GM12878 (cell line): ENCODE results near the gene LRBA. TPM values are rescaled to one million over a fixed set of nuclear protein-coding genes. Genes with fewer than 3 reads are reported as not detected.

Source experiments
- ATAC-seq: fragments of 200-7000 bp; cut with Tn5 transposase; 3 replicates; pipeline ENCODE4 v1.9.1; 2020; ENCODE audit warnings: mild to moderate bottlenecking, moderate library complexity
- BruUV-seq: library from RNA; stranded (reverse); fragments of 400-500 nt; replicated peaks from 2 replicates; lab custom pipeline; 2021; lab: Mats Ljungman, UMichigan
- CTCF ChIA-PET: fragments of 300-600 bp; sonication (Branson Sonifier 250); formaldehyde crosslinking; extraction: SDS; loops from one replicate; lab custom pipeline; 2021; ENCODE audit warnings: inconsistent platforms; lab: Yijun Ruan, JAX
- POLR2A ChIA-PET: fragments of 350-600 bp; formaldehyde crosslinking; extraction: SDS; loops from one replicate; lab custom pipeline; 2021; ENCODE audit warnings: inconsistent platforms; lab: Charles Lee
- RAD21 ChIA-PET: fragments of 300-600 bp; sonication (Branson Sonifier 250); formaldehyde crosslinking; loops from one replicate; lab custom pipeline; 2023; ENCODE audit warnings: antibody characterized with exemption; ENCODE audit not compliant: unreplicated experiment; lab: Charles Lee
- SMC1A ChIA-PET: fragments of 300-600 bp; sonication (Branson Sonifier 250); formaldehyde crosslinking; loops from one replicate; lab custom pipeline; 2023; ENCODE audit not compliant: unreplicated experiment, uncharacterized antibody; lab: Charles Lee
- DNase-seq: peaks from one replicate; pipeline ENCODE4 v3.0.0-alpha.2; 2011; ENCODE audit warnings: low read depth, low spot score
- FAIRE-seq: peaks from 3 replicates; lab custom pipeline; 2011; peaks lifted over from hg19 to GRCh38; lab: Jason Lieb, UNC
- H2AFZ ChIP-seq: 2 replicates; pipeline ENCODE4 v1.6.0; 2011; ENCODE audit warnings: low read depth, low read length, control low read depth; ENCODE audit not compliant: control insufficient read depth
- H3K27ac ChIP-seq: 2 replicates; pipeline ENCODE4 v1.5.1; 2011; ENCODE audit warnings: control low read depth; ENCODE audit not compliant: control insufficient read depth, insufficient read depth
- H3K27me3 ChIP-seq, 2 experiments: replicated peaks in 1 of 2; 2 replicates each; pipeline versions ENCODE4 v1.6.0 to v1.6.1; 2011; ENCODE audit warnings: low read length in 1 of 2; ENCODE audit not compliant: control insufficient read depth in 2 of 2, insufficient read depth in 2 of 2
- H3K36me3 ChIP-seq, 2 experiments: 2 replicates each; pipeline ENCODE4 v1.5.1; 2011; ENCODE audit warnings: low read length in 1 of 2; ENCODE audit not compliant: control insufficient read depth in 2 of 2, insufficient read depth in 2 of 2
- H3K4me1 ChIP-seq: 2 replicates; pipeline ENCODE4 v1.6.1; 2011; ENCODE audit warnings: mild to moderate bottlenecking, low read length, moderate library complexity, mixed read lengths; ENCODE audit not compliant: control insufficient read depth, insufficient read depth
- H3K4me2 ChIP-seq: 2 replicates; pipeline ENCODE4 v1.6.0; 2011; ENCODE audit warnings: control low read depth; ENCODE audit not compliant: control insufficient read depth, insufficient read depth
- H3K4me3 ChIP-seq: fragments of 200-600 bp; sonication (generic); 2 replicates; pipeline ENCODE4 v1.5.1; 2016
- H3K79me2 ChIP-seq: 2 replicates; pipeline ENCODE4 v1.6.0; 2011; ENCODE audit warnings: low read length; ENCODE audit not compliant: control insufficient read depth, insufficient read depth
- H3K9ac ChIP-seq: 2 replicates; pipeline ENCODE4 v1.8.0; 2011; ENCODE audit warnings: low read length, control low read depth, mixed read lengths; ENCODE audit not compliant: control insufficient read depth, insufficient read depth
- H3K9me3 ChIP-seq: replicated peaks from 3 replicates; pipeline ENCODE4 v1.5.1; 2011; ENCODE audit warnings: mild to moderate bottlenecking, low read length; ENCODE audit not compliant: control insufficient read depth, insufficient read depth
- H4K20me1 ChIP-seq: 2 replicates; pipeline ENCODE4 v1.6.0; 2011; ENCODE audit not compliant: control insufficient read depth, insufficient read depth
- BHLHE40 ChIP-seq, 2 experiments: fragments of 450-650 bp in 1 of 2; IDR thresholded peaks; 2 replicates each; pipeline ENCODE4 v1.6.1; 2011 to 2017; ENCODE audit warnings: low read depth in 2 of 2, borderline replicate concordance in 1 of 2, improper control_type of control experiment in 1 of 2, low read length in 1 of 2, mild to moderate bottlenecking in 1 of 2
- BMI1 ChIP-seq: fragments of 450-650 bp; IDR thresholded peaks from 2 replicates; pipeline ENCODE4 v1.6.1; 2016; ENCODE audit warnings: mild to moderate bottlenecking, moderate library complexity, borderline replicate concordance
- CBX3 ChIP-seq: fragments of 200-600 bp; sonication (generic); IDR thresholded peaks from 2 replicates; pipeline ENCODE4 v1.6.1; 2016; ENCODE audit warnings: low read depth, borderline replicate concordance
- ESRRA ChIP-seq: IDR thresholded peaks from 2 replicates; pipeline ENCODE4 v1.6.1; 2012; ENCODE audit warnings: mild to moderate bottlenecking, low read length, improper control_type of control experiment
- IKZF2 ChIP-seq, 2 experiments: fragments of 450-650 bp; IDR thresholded peaks; 2 replicates each; pipeline ENCODE4 v1.6.1; 2017; ENCODE audit warnings: mild to moderate bottlenecking in 2 of 2, moderate library complexity in 2 of 2
- JUNB ChIP-seq: IDR thresholded peaks from 2 replicates; pipeline ENCODE4 v1.6.1; 2016; ENCODE audit warnings: antibody characterized with exemption, mild to moderate bottlenecking
- KAT2A ChIP-seq: conservative IDR thresholded peaks from 2 replicates; pipeline ENCODE4 v1.6.1; 2011; ENCODE audit warnings: low read depth, low read length; ENCODE audit not compliant: control insufficient read depth
- MLLT1 ChIP-seq: fragments of 450-650 bp; IDR thresholded peaks from 2 replicates; pipeline ENCODE4 v1.6.1; 2016; ENCODE audit warnings: mild to moderate bottlenecking
- NFYA ChIP-seq: IDR thresholded peaks from 2 replicates; pipeline ENCODE4 v1.6.1; 2011; ENCODE audit warnings: low read depth, mild to moderate bottlenecking, low read length, improper control_type of control experiment, borderline replicate concordance
- PAX8 ChIP-seq: fragments of 450-650 bp; IDR thresholded peaks from 2 replicates; pipeline ENCODE4 v1.6.1; 2017; ENCODE audit warnings: mild to moderate bottlenecking, moderate library complexity
- RELA ChIP-seq: fragments of 450-650 bp; IDR thresholded peaks from 2 replicates; pipeline ENCODE4 v1.8.0; 2014; ENCODE audit warnings: borderline replicate concordance; ENCODE audit not compliant: partially characterized antibody
- RELB ChIP-seq: fragments of 450-650 bp; IDR thresholded peaks from 2 replicates; pipeline ENCODE4 v1.6.1; 2017; ENCODE audit warnings: low read depth, mild to moderate bottlenecking, moderate library complexity
- RFX5 ChIP-seq: IDR thresholded peaks from 2 replicates; pipeline ENCODE4 v1.6.1; 2011; ENCODE audit warnings: low read depth, low read length, improper control_type of control experiment
- SIX5 ChIP-seq: IDR thresholded peaks from 2 replicates; pipeline ENCODE4 v1.6.1; 2011; ENCODE audit warnings: mild to moderate bottlenecking, low read depth, low read length, moderate library complexity; ENCODE audit not compliant: severe bottlenecking
- SREBF2 ChIP-seq: IDR thresholded peaks from 2 replicates; pipeline ENCODE4 v1.6.1; 2012; ENCODE audit warnings: mild to moderate bottlenecking, low read length
- YY1 ChIP-seq: IDR thresholded peaks from 2 replicates; pipeline ENCODE4 v1.6.1; 2011; ENCODE audit warnings: low read depth, mild to moderate bottlenecking, low read length
- ZBED1 ChIP-seq: IDR thresholded peaks from 2 replicates; pipeline ENCODE4 v1.6.1; 2016; ENCODE audit warnings: borderline replicate concordance
- ZNF24 ChIP-seq: fragments of 450-650 bp; IDR thresholded peaks from 2 replicates; pipeline ENCODE4 v1.6.1; 2017; ENCODE audit warnings: antibody characterized with exemption, mild to moderate bottlenecking
- ZNF687 ChIP-seq: fragments of 450-650 bp; IDR thresholded peaks from 2 replicates; pipeline ENCODE4 v1.6.1; 2017; ENCODE audit warnings: mild to moderate bottlenecking, moderate library complexity
- WGBS: methylation state at CpG from one replicate; pipeline ENCODE4 v1.1.6; 2016; ENCODE audit warnings: low lambda C conversion rate; ENCODE audit not compliant: insufficient replicate concordance, insufficient coverage; ENCODE audit errors: missing lambda C conversion rate; 5-methylcytosine and 5-hydroxymethylcytosine counted together
- in situ Hi-C: fragments of 300-500 bp; cut with MboI; formaldehyde crosslinking; loops from 9 replicates; pipeline ENCODE4 v1.14.3; 2018; ENCODE audit warnings: mixed read lengths
- intact Hi-C: fragments of 100-400 bp; cut with micrococcal nuclease; formaldehyde crosslinking; loops from one replicate; pipeline ENCODE4 v1.14.2; 2022; ENCODE audit not compliant: unreplicated experiment
- polyA plus RNA-seq, 11 experiments: library from polyadenylated mRNA; depleted of rRNA in 4 of 11; unstranded in 6 of 11; stranded (reverse) in 5 of 11; fragments of >200 nt; fragmentation: Nextera tagmentation in 4 of 11; fragmentation: Illumina TruSeq in 1 of 11; extraction: Ambion mirVana in 4 of 11; extraction: Trizol in 1 of 11; gene quantifications; 1 replicate in 1 of 11; 2 replicates in 10 of 11; pipeline versions ENCODE4 v1.2.1 to v1.2.3, GENCODE V29; 2011 to 2016; ENCODE audit warnings: inconsistent platforms in 2 of 11, missing spikeins in 2 of 11, low read depth in 1 of 11
- total RNA-seq, 4 experiments: library from RNA; depleted of rRNA in 3 of 4; stranded (reverse); fragments of >200 nt in 3 of 4; fragmentation: Illumina TruSeq in 1 of 4; extraction: Trizol in 1 of 4; gene quantifications; 2 replicates each; pipeline versions ENCODE4 v1.2.1 to v1.2.3, GENCODE V29; 2013 to 2021

LRBA gene
- total and polyA plus RNA-seq, 10 of the 15 experiments (the other 5 are each of a cell fraction or from before 2014, with no cell fraction given), result 20.3 to 93.4 (median 55.0) TPM

DNA sequence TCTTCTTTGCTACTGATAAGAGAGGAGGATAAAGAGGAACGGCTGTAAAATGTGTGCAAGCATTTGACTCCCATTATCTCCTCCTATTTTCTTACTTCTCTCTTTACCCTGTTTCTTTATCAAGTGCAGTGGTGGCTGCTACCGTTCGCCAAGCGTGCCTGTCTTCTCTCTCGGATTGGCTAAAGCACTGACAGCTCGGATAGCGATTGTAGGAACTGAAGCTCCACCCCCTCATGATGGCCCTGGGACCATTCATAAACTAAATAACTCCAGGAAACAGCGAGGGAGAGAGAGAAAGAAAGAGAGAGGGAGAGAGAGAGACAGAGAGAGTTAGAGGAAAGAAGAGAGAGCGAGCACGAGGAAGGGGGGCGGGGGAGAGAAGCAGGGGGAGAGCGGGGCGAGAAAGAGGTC lies 433.4 kb downstream of the LRBA start:
- RAD21 ChIA-PET, result no interaction called here
- WGBS, result 98% methylated on average over 8 of the region's 13 CpGs
- H3K36me3 ChIP-seq, result peaks cover 7 to 20% of the 10 kb centered on the region in 2 experiments; a peak in 3 of 4 replicates
- intact Hi-C loops, result no loop called here
- H2AFZ ChIP-seq, result no peak overlapping the region
- DNase-seq, result no peak
- H3K79me2 ChIP-seq, result no peaks in the 10 kb centered on the region
- in situ Hi-C loops, result no loop called here
- no peaks in the 10 kb centered on the region for H3K27me3 ChIP-seq
- ATAC-seq, result no peak
- H3K27ac ChIP-seq, result no peak overlapping the region
- no peaks in the 10 kb centered on the region for H3K4me1 ChIP-seq
- no peaks in the 10 kb centered on the region for H4K20me1 ChIP-seq
- no peak for FAIRE-seq
- TF ChIP-seq KAT2A (no peak), JUNB (no peak), SIX5 (no peak), BHLHE40 (IDR thresholded peaks at IDR 0.05; ENCODE audit: borderline replicate concordance in 1 of 2, low read depth in 2 of 2, low read length in 1 of 2) (no peak), ZNF24 (no peak), IKZF2 (IDR thresholded peaks at IDR 0.05) (no peak), CBX3 (no peak), SREBF2 (no peak), RELB (no peak), MLLT1 (no peak), PAX8 (no peak), NFYA (no peak), ESRRA (no peak), ZNF687 (no peak), BMI1 (no peak), YY1 (no peak), RFX5 (no peak), ZBED1 (no peak), RELA (no peak)
- no TSS peak for BruUV-seq
- POLR2A ChIA-PET, result no interaction called here
- no peak overlapping the region for H3K9ac ChIP-seq
- SMC1A ChIA-PET, result no interaction called here
- H3K4me2 ChIP-seq, result no peak overlapping the region
- peaks cover 17% of the 10 kb centered on the region; the same call in 2 of the 3 replicates for H3K9me3 ChIP-seq
- no peak overlapping the region for H3K4me3 ChIP-seq
- CTCF ChIA-PET, result no interaction called here
